Measurements from ENCODE around the gene UBE2J2. TPM values are rescaled to one million over a fixed set of nuclear protein-coding genes. Genes with fewer than 3 reads are reported as not detected.

UBE2J2 gene
- total and polyA plus RNA-seq, 4 donors = 36.0 to 57.4 (median 47.1) TPM

DNA sequence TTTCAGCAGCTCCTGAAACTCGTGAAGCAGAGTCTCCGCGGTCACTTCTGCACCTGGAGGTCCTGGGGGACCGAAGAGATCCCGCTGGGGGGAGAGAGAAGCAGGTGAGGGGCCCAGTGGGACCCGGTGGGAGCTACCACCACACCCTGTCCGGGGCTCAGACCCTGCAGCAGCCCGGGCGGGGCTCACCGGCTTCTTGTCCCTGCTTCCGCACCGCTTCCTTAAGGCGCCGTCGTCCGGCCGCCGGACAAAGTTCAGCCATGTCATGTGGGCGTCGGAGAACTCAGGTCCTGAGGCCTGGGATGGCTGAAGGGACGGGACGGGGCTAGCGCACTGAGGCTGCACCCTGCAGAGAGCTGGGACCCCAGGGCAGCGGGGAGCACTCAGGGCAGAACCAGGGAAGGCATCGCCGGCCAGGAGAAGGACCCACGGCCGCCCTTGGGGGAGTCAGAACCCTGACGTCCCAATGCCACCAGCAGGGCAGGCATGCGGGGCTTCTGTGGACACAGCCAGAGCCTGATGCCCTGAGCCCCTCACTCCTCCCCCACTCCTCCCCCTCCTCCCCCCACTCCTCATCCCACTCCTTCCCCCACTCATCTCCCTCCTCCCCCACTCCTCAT, 29.4 kb downstream of the UBE2J2 start:
- 65 to 74% methylated on average over 28 to 30 of the region's 30 CpGs for WGBS, 2 donors
- no peak overlapping the region for H3K9ac ChIP-seq (ENCODE audit: insufficient read depth in 1 of 2, low read length in 2 of 2)
- H3K4me3 ChIP-seq = no peak overlapping the region

DNA sequence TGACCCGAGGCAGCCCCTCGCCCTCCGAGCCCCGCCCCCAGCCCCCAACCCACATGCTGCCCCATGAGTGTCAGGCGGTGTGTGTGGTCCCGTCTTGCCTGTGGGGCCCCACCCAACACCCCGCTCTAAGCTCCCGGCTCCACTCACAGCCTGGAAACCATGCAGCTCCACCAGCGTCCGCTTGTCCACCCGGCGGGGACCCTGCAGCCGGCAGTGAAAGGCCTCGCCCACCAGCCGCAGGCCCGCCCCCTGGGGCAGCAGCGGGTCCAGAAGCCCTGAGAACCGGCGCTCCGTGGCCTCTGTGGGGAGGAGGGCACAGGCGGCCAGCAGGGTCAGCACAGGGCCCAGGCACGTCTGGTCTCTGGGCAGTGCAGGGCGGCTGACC, 29.9 kb downstream of the UBE2J2 start:
- H3K4me1 ChIP-seq (ENCODE audit: control insufficient read depth in 5 of 5, insufficient read depth in 5 of 5, low read length in 5 of 5) = peaks cover 0 to 5% (median 0%) of the 10 kb centered on the region in 5 donors
- H3K9ac ChIP-seq (ENCODE audit: insufficient read depth in 1 of 2, low read length in 2 of 2) = no peak overlapping the region
- H3K36me3 ChIP-seq (ENCODE audit: control insufficient read depth in 4 of 4, insufficient read depth in 4 of 4, low read length in 4 of 4) = no peaks in the 10 kb centered on the region
- WGBS, 2 donors = 67 to 81% methylated on average over 23 of the region's 23 CpGs
- TF ChIP-seq, protein P1, sequence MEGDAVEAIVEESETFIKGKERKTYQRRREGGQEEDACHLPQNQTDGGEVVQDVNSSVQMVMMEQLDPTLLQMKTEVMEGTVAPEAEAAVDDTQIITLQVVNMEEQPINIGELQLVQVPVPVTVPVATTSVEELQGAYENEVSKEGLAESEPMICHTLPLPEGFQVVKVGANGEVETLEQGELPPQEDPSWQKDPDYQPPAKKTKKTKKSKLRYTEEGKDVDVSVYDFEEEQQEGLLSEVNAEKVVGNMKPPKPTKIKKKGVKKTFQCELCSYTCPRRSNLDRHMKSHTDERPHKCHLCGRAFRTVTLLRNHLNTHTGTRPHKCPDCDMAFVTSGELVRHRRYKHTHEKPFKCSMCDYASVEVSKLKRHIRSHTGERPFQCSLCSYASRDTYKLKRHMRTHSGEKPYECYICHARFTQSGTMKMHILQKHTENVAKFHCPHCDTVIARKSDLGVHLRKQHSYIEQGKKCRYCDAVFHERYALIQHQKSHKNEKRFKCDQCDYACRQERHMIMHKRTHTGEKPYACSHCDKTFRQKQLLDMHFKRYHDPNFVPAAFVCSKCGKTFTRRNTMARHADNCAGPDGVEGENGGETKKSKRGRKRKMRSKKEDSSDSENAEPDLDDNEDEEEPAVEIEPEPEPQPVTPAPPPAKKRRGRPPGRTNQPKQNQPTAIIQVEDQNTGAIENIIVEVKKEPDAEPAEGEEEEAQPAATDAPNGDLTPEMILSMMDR (IDR thresholded peaks at IDR 0.05; ENCODE audit: control extremely low read depth, extremely low read depth) = no peak
- ATAC-seq (ENCODE audit: insufficient read depth, low FRiP score) (no peak), DNase-seq (no peak)
- peaks cover 0 to 7% (median 0%) of the 10 kb centered on the region in 4 donors for H3K9me3 ChIP-seq (ENCODE audit: control insufficient read depth in 4 of 4, insufficient read depth in 3 of 4, low read length in 3 of 4)
- H3K27ac ChIP-seq (ENCODE audit: low read depth in 1 of 2, low read length in 1 of 2) = no peak overlapping the region
- peaks cover 6 to 28% (median 27%) of the 10 kb centered on the region in 3 donors for H3K27me3 ChIP-seq (ENCODE audit: control insufficient read depth in 3 of 3, insufficient read depth in 3 of 3, low read length in 2 of 3)
- H3K4me3 ChIP-seq = no peak overlapping the region

More for the DNA sequence above, 29.4 kb downstream of the UBE2J2 start:
- Histone ChIP-seq H3K27me3 (ENCODE audit: control insufficient read depth in 3 of 3, insufficient read depth in 3 of 3, low read length in 2 of 3) (peaks cover 6 to 27% (median 26%) of the 10 kb centered on the region in 3 donors), H3K9me3 (ENCODE audit: control insufficient read depth in 4 of 4, insufficient read depth in 3 of 4, low read length in 3 of 4) (peaks cover 0 to 7% (median 0%) of the 10 kb centered on the region in 4 donors), H3K36me3 (ENCODE audit: control insufficient read depth in 4 of 4, insufficient read depth in 4 of 4, low read length in 4 of 4) (no peaks in the 10 kb centered on the region), H3K4me1 (ENCODE audit: control insufficient read depth in 5 of 5, insufficient read depth in 5 of 5, low read length in 5 of 5) (peaks cover 0 to 5% (median 0%) of the 10 kb centered on the region in 5 donors), H3K27ac (ENCODE audit: low read depth in 1 of 2, low read length in 1 of 2) (no peak overlapping the region)
- ATAC-seq (ENCODE audit: insufficient read depth, low FRiP score) = no peak
- TF ChIP-seq, protein P1 (IDR thresholded peaks at IDR 0.05; ENCODE audit: control extremely low read depth, extremely low read depth) = no peak
- DNase-seq = no peak

DNA sequence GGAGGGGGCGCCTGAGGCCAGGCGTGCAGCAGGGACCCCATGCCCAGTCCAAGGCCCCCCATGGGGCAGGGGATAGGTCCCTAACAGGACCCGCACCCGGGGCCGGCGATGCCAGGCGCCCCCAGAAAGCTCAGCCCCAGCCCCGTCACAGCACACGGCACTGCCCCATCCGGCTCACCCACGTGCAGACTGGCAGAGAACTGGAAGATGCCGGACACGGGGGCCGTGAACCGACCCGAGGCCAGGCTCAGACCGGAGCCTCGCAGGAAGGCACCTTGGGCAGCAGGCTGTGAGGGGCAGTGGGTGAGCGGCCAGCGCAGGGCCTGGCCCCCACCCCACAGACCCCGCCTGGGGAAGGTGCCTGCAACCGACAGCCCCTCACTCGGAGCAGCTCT, 30.4 kb downstream of the UBE2J2 start:
- WGBS, 2 donors = 94 to 96% methylated on average over 23 of the region's 23 CpGs
- ATAC-seq (ENCODE audit: insufficient read depth, low FRiP score) (no peak), DNase-seq (no peak)
- no peak overlapping the region for H3K4me3 ChIP-seq
- TF ChIP-seq, protein P1 (IDR thresholded peaks at IDR 0.05; ENCODE audit: control extremely low read depth, extremely low read depth) = no peak
- peaks cover 6 to 31% (median 27%) of the 10 kb centered on the region in 3 donors for H3K27me3 ChIP-seq (ENCODE audit: control insufficient read depth in 3 of 3, insufficient read depth in 3 of 3, low read length in 2 of 3)
- peaks cover 0 to 7% (median 0%) of the 10 kb centered on the region in 4 donors for H3K9me3 ChIP-seq (ENCODE audit: control insufficient read depth in 4 of 4, insufficient read depth in 3 of 4, low read length in 3 of 4)
- no peak overlapping the region for H3K9ac ChIP-seq (ENCODE audit: insufficient read depth in 1 of 2, low read length in 2 of 2)
- H3K36me3 ChIP-seq (ENCODE audit: control insufficient read depth in 4 of 4, insufficient read depth in 4 of 4, low read length in 4 of 4) = no peaks in the 10 kb centered on the region
- H3K4me1 ChIP-seq (ENCODE audit: control insufficient read depth in 5 of 5, insufficient read depth in 5 of 5, low read length in 5 of 5) = peaks cover 0 to 5% (median 0%) of the 10 kb centered on the region in 5 donors
- no peak overlapping the region for H3K27ac ChIP-seq (ENCODE audit: low read depth in 1 of 2, low read length in 1 of 2)
